RWPE2 (cell line): ENCODE measurements around the gene PPARA.
"Not testable (repeated sequence)": the region's sequence is repeated elsewhere in the genome, so short reads cannot be mapped to it uniquely, and the experiment has no call there.

Source experiments
- ATAC-seq: fragments of 200-7000 bp; cut with Tn5 transposase; 3 replicates; pipeline ENCODE4 v1.9.1; 2021; ENCODE audit warnings: low read depth
- DNase-seq: peaks from one replicate; pipeline ENCODE4 v3.0.0-alpha.2; 2020; ENCODE audit warnings: low spot score
- H3K27ac ChIP-seq: fragments of 450-650 bp; 2 replicates; pipeline ENCODE4 v1.5.1; 2017; ENCODE audit warnings: mild to moderate bottlenecking; ENCODE audit not compliant: poor library complexity, severe bottlenecking
- H3K27me3 ChIP-seq: fragments of 250-450 bp; sonication (Bioruptor Pico); 2 replicates; pipeline ENCODE4 v1.5.1; 2021; ENCODE audit warnings: mild to moderate bottlenecking, moderate library complexity; ENCODE audit not compliant: insufficient read depth, poor library complexity, severe bottlenecking
- H3K36me3 ChIP-seq: fragments of 250-450 bp; sonication (Bioruptor Pico); 2 replicates; pipeline ENCODE4 v1.5.1; 2020; ENCODE audit warnings: low read depth, mild to moderate bottlenecking, moderate library complexity
- H3K4me1 ChIP-seq: fragments of 250-450 bp; sonication (Bioruptor Pico); 2 replicates; pipeline ENCODE4 v1.5.1; 2021; ENCODE audit warnings: mild to moderate bottlenecking, moderate library complexity; ENCODE audit not compliant: insufficient read depth, poor library complexity, severe bottlenecking
- H3K4me3 ChIP-seq: fragments of 250-450 bp; sonication (Bioruptor Pico); 2 replicates; pipeline ENCODE4 v1.5.1; 2021; ENCODE audit warnings: mild to moderate bottlenecking, moderate library complexity; ENCODE audit not compliant: severe bottlenecking
- H3K9me3 ChIP-seq: fragments of 250-450 bp; sonication (Bioruptor Pico); 2 replicates; pipeline ENCODE4 v1.5.1; 2021; ENCODE audit warnings: mild to moderate bottlenecking, moderate library complexity; ENCODE audit not compliant: severe bottlenecking
- TF ChIP-seq, protein P1 (sequence below): fragments of 450-650 bp; IDR thresholded peaks from one replicate; pipeline ENCODE4 v1.5.1; 2017; ENCODE audit warnings: mild to moderate bottlenecking, moderate library complexity; ENCODE audit not compliant: poor library complexity, severe bottlenecking

PPARA gene

DNA sequence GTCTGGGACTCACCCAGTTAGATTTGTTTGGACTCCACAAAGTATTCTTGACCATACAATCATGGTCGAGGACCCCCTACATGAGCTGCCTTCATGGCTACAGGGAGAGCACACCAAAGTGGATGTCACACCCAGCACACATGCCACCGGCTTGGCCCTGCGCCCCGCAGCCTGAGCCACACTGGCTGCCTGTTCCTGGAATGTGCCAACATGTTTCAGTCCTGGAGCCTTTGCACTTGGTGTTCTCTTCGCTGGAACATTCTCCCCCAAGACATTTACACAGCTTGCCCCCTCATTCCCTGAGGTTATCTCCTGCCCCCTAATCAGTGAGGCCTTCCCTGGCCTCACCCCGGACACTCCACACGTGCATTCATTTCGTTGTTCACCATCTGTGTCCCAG lies 46.0 kb downstream of the PPARA start:
- Histone ChIP-seq H3K27ac (no peak overlapping the region), H3K4me3 (no peak overlapping the region), H3K36me3 (no peaks in the 10 kb centered on the region; the same call in 1 of the 2 replicates), H3K27me3 (no peaks in the 10 kb centered on the region), H3K9me3 (no peaks in the 10 kb centered on the region), H3K4me1 (no peaks in the 10 kb centered on the region)
- no peak for ATAC-seq
- TF ChIP-seq, protein P1, sequence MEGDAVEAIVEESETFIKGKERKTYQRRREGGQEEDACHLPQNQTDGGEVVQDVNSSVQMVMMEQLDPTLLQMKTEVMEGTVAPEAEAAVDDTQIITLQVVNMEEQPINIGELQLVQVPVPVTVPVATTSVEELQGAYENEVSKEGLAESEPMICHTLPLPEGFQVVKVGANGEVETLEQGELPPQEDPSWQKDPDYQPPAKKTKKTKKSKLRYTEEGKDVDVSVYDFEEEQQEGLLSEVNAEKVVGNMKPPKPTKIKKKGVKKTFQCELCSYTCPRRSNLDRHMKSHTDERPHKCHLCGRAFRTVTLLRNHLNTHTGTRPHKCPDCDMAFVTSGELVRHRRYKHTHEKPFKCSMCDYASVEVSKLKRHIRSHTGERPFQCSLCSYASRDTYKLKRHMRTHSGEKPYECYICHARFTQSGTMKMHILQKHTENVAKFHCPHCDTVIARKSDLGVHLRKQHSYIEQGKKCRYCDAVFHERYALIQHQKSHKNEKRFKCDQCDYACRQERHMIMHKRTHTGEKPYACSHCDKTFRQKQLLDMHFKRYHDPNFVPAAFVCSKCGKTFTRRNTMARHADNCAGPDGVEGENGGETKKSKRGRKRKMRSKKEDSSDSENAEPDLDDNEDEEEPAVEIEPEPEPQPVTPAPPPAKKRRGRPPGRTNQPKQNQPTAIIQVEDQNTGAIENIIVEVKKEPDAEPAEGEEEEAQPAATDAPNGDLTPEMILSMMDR: no peak
- no peak for DNase-seq

DNA sequence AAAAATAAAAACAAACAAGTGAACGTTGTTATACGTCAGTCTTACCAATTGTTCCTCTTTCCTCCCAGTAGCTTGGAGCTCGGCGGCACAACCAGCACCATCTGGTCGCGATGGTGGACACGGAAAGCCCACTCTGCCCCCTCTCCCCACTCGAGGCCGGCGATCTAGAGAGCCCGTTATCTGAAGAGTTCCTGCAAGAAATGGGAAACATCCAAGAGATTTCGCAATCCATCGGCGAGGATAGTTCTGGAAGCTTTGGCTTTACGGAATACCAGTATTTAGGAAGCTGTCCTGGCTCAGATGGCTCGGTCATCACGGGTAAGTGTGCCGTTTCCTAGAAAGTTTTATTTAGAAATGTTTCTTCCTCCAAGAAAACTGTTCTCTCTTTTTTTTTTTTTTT lies 47.9 kb downstream of the PPARA start:
- no peak overlapping the region for H3K27ac ChIP-seq
- H3K27me3 ChIP-seq: no peaks in the 10 kb centered on the region
- ATAC-seq: no peak
- H3K4me1 ChIP-seq: no peaks in the 10 kb centered on the region
- H3K4me3 ChIP-seq: no peak overlapping the region
- H3K9me3 ChIP-seq: no peaks in the 10 kb centered on the region
- TF ChIP-seq, protein P1: no peak
- H3K36me3 ChIP-seq: no peaks in the 10 kb centered on the region; the same call in 1 of the 2 replicates
- DNase-seq: no peak

DNA sequence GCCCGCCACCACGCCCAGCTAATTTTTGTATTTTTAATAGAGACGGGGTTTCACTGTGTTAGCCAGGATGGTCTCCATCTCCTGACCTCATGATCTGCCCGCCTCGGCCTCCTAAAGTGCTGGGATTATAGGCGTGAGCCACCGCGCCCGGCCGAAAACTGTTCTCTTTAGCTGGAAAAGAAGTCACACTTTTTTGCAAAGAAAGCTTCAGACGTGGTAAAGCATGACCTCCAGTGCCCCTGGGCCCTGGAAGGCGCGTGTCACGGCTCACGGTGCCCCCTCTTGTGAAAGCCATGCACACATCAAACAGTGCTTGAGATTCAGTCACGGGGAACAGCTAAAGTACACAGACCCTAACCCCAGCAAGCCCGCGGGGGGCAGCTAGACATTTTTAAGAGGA lies 48.5 kb downstream of the PPARA start:
- H3K27me3 ChIP-seq, H3K9me3 ChIP-seq, DNase-seq, H3K27ac ChIP-seq, H3K36me3 ChIP-seq, H3K4me3 ChIP-seq, H3K4me1 ChIP-seq, ATAC-seq: not testable (repeated sequence)

DNA sequence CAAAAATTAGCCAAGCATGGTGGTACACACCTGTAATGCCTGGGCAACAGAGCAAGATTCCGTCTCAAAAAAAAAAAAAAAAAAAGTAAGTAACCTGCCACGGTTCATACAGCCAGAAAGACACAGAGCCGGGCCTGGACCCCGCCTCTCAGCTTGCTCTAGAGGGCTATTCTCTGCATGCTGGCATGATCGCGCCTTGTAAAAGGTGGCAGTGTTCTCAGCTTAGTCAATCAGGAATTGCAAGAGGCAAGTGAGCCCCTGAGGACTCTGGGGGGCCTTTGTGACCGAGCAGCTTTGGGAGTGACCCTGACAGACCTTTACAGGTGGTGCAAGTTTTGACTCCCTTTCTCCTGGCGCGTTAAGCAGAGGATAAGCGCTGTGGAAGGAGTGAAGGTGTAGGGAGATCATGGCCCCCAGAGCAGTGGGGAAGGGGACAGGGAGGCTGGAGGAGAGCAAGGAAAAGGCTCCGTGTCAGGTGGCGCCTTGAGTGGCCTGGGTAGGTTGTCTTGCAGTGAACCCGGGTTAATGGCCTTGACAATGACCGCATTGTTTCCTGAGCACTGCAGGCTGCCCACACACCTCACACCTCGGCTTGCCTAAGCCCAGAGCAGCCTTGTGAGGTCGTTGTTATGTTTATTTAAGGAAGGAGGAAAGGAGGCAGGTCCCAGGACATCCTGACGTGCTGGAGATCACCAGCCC lies 50.9 kb downstream of the PPARA start:
- no peak overlapping the region for H3K4me3 ChIP-seq
- no peaks in the 10 kb centered on the region for H3K9me3 ChIP-seq
- H3K4me1 ChIP-seq: no peaks in the 10 kb centered on the region
- no peak overlapping the region for H3K27ac ChIP-seq
- no peaks in the 10 kb centered on the region for H3K27me3 ChIP-seq
- ATAC-seq (no peak), DNase-seq (no peak)
- TF ChIP-seq, protein P1: no peak
- H3K36me3 ChIP-seq: no peaks in the 10 kb centered on the region; the same call in 1 of the 2 replicates

DNA sequence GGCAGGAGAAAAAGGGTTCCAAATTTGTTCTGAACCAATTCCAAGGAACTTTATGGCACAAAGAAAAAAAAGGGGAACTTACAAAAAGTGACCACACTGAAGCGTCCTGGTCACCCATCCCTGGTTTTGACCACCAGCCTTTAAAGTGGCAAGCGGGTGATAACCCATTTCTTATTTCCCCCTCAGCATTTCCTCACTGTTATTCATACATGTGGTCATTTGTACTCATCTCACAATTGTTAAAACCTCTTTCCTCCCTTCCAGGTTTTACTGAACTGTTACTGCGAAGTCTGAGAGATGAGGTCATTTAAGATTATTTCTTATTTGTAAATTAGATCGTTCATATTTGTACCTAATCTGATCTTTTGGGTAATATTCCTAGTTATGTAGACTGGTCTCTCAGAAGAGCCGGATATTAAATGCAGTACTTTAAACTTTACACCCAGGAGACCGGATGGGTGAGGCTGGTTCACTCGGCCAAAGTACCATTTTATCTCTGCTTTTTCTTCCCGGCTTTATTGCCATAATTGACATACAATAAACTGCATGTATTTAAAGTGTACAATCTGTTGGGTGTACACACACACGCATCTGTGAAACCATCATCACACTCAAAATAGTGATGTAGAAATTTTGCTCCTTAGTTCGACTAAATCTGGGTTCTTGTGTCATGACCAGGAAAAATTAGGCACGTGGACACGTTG lies 52.7 kb downstream of the PPARA start:
- H3K36me3 ChIP-seq: no peaks in the 10 kb centered on the region; the same call in 1 of the 2 replicates
- no peaks in the 10 kb centered on the region for H3K27me3 ChIP-seq
- no peak overlapping the region for H3K27ac ChIP-seq
- no peak for ATAC-seq
- TF ChIP-seq, protein P1: no peak
- no peaks in the 10 kb centered on the region for H3K4me1 ChIP-seq
- no peak overlapping the region for H3K4me3 ChIP-seq
- no peak for DNase-seq
- H3K9me3 ChIP-seq: no peaks in the 10 kb centered on the region
